ENCODE measurements around the gene ITPR2.
"Not testable (repeated sequence)": the region's sequence is repeated elsewhere in the genome, so short reads cannot be mapped to it uniquely, and the experiment has no call there.

Gene ITPR2

GRCh38 chr12:26838888-26839416 lies 6.0 kb upstream of the ITPR2 start:
- Histone ChIP-seq H3K4me1 (ENCODE audit: insufficient read depth, poor library complexity, severe bottlenecking) (no peaks in the 10 kb centered on the region), H3K36me3 (ENCODE audit: low read depth) (no peaks in the 10 kb centered on the region), H3K27me3 (ENCODE audit: insufficient read depth, poor library complexity, severe bottlenecking) (no peaks in the 10 kb centered on the region), H3K27ac (ENCODE audit: poor library complexity, severe bottlenecking) (no peak overlapping the region), H3K4me3 (ENCODE audit: severe bottlenecking) (no peak overlapping the region), H3K9me3 (ENCODE audit: severe bottlenecking) (no peaks in the 10 kb centered on the region)
- DNase-seq (ENCODE audit: low spot score) (no peak), ATAC-seq (ENCODE audit: low read depth) (no peak)
- no peak for TF ChIP-seq CTCF (IDR thresholded peaks at IDR 0.05; ENCODE audit: poor library complexity, severe bottlenecking)

- Histone ChIP-seq H3K4me1 (ENCODE audit: insufficient read depth, poor library complexity, severe bottlenecking) (no peaks in the 10 kb centered on the region), H3K36me3 (ENCODE audit: low read depth) (no peaks in the 10 kb centered on the region), H3K27me3 (ENCODE audit: insufficient read depth, poor library complexity, severe bottlenecking) (no peaks in the 10 kb centered on the region), H3K9me3 (ENCODE audit: severe bottlenecking) (no peaks in the 10 kb centered on the region), H3K27ac (ENCODE audit: poor library complexity, severe bottlenecking) (no peak overlapping the region), H3K4me3 (ENCODE audit: severe bottlenecking) (no peak overlapping the region)
- no peak for ATAC-seq (ENCODE audit: low read depth)
- no peak for DNase-seq (ENCODE audit: low spot score)
- TF ChIP-seq CTCF (IDR thresholded peaks at IDR 0.05; ENCODE audit: poor library complexity, severe bottlenecking): no peak
Observed at GRCh38 chr12:26836201-26836600, 3.2 kb upstream of the ITPR2 start.

- not testable (repeated sequence) for H3K9me3 ChIP-seq (ENCODE audit: severe bottlenecking); DNase-seq (ENCODE audit: low spot score); H3K4me3 ChIP-seq (ENCODE audit: severe bottlenecking); H3K27ac ChIP-seq (ENCODE audit: poor library complexity, severe bottlenecking); H3K4me1 ChIP-seq (ENCODE audit: insufficient read depth, poor library complexity, severe bottlenecking); H3K36me3 ChIP-seq (ENCODE audit: low read depth); H3K27me3 ChIP-seq (ENCODE audit: insufficient read depth, poor library complexity, severe bottlenecking); ATAC-seq (ENCODE audit: low read depth)
Observed at GRCh38 chr12:26834503-26835060, 1.6 kb upstream of the ITPR2 start.

GRCh38 chr12:26833743-26834490 lies 923 bp upstream of the ITPR2 start:
- DNase-seq (ENCODE audit: low spot score) (no peak), ATAC-seq (ENCODE audit: low read depth) (no peak)
- Histone ChIP-seq H3K4me3 (ENCODE audit: severe bottlenecking) (peak overlapping the region; percentile 49), H3K36me3 (ENCODE audit: low read depth) (no peaks in the 10 kb centered on the region), H3K9me3 (ENCODE audit: severe bottlenecking) (no peaks in the 10 kb centered on the region), H3K27ac (ENCODE audit: poor library complexity, severe bottlenecking) (no peak overlapping the region), H3K27me3 (ENCODE audit: insufficient read depth, poor library complexity, severe bottlenecking) (no peaks in the 10 kb centered on the region), H3K4me1 (ENCODE audit: insufficient read depth, poor library complexity, severe bottlenecking) (no peaks in the 10 kb centered on the region)
- TF ChIP-seq CTCF (IDR thresholded peaks at IDR 0.05; ENCODE audit: poor library complexity, severe bottlenecking): no peak

GRCh38 chr12:26831951-26832821 lies 808 bp downstream of the ITPR2 start:
- peak; percentile 66 for ATAC-seq (ENCODE audit: low read depth)
- H3K9me3 ChIP-seq (ENCODE audit: severe bottlenecking): no peaks in the 10 kb centered on the region
- no peaks in the 10 kb centered on the region for H3K36me3 ChIP-seq (ENCODE audit: low read depth)
- TF ChIP-seq CTCF (IDR thresholded peaks at IDR 0.05; ENCODE audit: poor library complexity, severe bottlenecking): no peak
- H3K4me3 ChIP-seq (ENCODE audit: severe bottlenecking): peak overlapping the region; percentile 49
- no peak for DNase-seq (ENCODE audit: low spot score)
- H3K27me3 ChIP-seq (ENCODE audit: insufficient read depth, poor library complexity, severe bottlenecking): no peaks in the 10 kb centered on the region
- H3K27ac ChIP-seq (ENCODE audit: poor library complexity, severe bottlenecking): peak overlapping the region; percentile 69
- H3K4me1 ChIP-seq (ENCODE audit: insufficient read depth, poor library complexity, severe bottlenecking): no peaks in the 10 kb centered on the region
